ENCODE measurements around the gene RBBP8NL. TPM values are rescaled to one million over a fixed set of nuclear protein-coding genes. Genes with fewer than 3 reads are reported as not detected.

The RBBP8NL gene
- total RNA-seq, 2 donors from 2014 or later: not detected

DNA sequence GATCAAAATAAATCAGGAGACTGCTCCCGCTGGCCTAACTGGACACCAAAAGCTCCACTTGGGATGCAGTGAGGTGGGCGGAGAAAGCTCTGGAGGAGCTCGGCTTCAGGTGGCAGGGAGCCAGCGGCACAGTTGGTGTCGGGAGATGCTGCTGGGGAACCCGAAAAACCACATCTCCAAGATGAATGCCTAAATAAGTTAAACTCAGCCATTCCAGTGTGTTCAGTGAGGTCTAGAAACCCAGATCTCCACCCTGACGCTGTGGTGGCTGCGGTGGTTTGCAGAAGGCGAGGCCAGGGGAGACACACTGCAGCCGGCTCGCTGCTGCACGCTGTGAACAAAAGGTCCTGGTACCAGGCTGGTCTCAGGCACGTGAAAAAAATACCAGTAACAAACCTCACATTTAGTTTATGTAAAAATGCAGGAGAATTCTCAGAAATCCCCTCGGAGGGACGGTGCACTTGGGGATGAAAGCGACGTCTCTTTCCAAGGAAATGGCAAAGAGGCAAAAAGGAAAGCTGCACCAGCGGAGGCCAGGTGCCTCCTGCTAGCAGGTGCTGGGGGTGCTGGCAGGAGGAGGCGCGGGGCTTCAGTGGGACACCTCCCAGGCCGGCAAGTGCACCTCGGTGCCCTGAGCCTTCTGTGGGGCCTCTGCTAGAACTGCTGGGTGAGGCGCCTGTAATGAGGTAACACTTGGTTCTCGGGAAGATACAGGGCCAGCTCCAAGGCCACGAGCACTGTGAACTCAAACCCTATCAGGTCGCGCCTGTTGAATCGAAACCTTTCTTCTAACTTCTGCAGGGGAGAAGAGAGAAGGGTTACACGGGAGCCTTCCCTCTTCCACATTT is 36.8 kb downstream of the RBBP8NL start:
- DNase-seq: no peak
- Mint-ChIP-seq H3K4me1 (peaks cover 17% of the 10 kb centered on the region), H3K27me3 (no peaks in the 10 kb centered on the region), H3K27ac (peak overlapping the region; percentile 82), H3K36me3 (ENCODE audit: low read depth) (no peaks in the 10 kb centered on the region), H3K4me3 (no peak overlapping the region)
- ATAC-seq: no peak
- no peaks in the 10 kb centered on the region for H3K9me3 ChIP-seq (ENCODE audit: control insufficient read depth, low read length, poor library complexity, severe bottlenecking)

DNA sequence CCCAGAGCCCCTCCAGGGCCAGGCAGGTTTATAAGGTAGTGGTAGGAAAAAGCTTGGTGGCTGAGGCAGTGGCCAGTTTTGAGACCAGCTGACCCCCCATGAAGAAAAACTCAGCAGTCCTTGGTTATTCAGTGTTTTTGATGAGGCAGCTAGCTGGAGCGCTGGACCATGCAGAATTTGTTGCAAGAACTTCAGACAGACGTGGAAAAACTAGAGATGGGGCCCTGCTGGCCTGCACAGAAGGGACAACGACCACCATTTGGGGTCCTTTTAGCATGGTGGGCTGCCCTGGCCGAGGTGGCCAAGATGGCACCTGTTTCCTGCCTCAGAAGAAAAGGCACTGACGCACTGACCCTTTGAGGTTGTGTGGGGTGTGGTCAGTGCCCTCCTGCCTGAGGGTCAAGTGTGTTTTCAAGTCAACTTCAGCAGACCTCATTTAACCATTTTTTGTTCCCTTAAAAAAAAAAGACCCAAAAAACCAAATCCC is 37.7 kb downstream of the RBBP8NL start:
- DNase-seq: no peak
- Mint-ChIP-seq H3K36me3 (ENCODE audit: low read depth) (no peaks in the 10 kb centered on the region), H3K4me3 (peak overlapping the region; percentile 95), H3K4me1 (peaks cover 23% of the 10 kb centered on the region), H3K27ac (peak overlapping the region; percentile 82), H3K27me3 (no peaks in the 10 kb centered on the region)
- no peaks in the 10 kb centered on the region for H3K9me3 ChIP-seq (ENCODE audit: control insufficient read depth, low read length, poor library complexity, severe bottlenecking)
- ATAC-seq: no peak

DNA sequence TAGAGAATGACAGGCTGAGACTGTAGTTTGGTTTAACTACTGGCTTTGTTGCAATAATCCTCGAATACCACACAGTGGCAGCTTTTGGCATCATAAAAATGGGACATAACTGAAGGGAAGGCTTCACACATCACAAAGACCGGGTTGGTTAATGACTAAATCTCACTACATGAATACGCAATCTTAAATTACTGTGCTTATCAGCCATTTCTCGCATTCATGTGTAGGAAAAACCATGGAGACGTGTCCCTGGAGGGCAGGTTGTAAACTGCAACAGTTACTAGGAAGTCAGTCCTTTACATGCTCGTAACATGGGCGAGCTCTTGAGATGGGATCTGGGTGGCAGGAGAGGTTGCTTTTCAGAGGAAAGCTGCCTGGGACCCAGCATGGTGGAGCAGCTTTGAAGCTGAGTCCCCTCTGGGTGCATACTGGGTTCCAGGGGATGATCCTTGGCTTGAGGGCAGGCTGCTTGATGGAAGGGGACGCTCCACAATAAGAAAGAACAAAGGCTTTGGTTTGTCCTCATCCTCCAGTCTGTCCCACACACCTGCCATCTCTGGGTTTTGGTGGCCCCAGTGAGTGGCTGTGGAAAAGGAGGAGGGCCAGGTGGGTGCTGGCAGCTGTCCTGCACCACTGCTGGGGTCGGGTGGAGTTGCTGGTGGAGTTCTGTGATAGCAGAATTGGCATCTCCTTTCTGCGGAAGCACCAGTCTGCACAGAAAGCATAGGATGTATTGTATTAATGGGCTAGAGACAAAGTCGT is 38.3 kb downstream of the RBBP8NL start:
- no peaks in the 10 kb centered on the region for H3K36me3 Mint-ChIP-seq (ENCODE audit: low read depth)
- no peaks in the 10 kb centered on the region for H3K9me3 ChIP-seq (ENCODE audit: control insufficient read depth, low read length, poor library complexity, severe bottlenecking)
- peaks cover 23% of the 10 kb centered on the region for H3K4me1 Mint-ChIP-seq
- DNase-seq: no peak
- peak overlapping the region; percentile 82 for H3K27ac Mint-ChIP-seq
- peak overlapping the region; percentile 95 for H3K4me3 Mint-ChIP-seq
- no peak for ATAC-seq
- no peaks in the 10 kb centered on the region for H3K27me3 Mint-ChIP-seq

DNA sequence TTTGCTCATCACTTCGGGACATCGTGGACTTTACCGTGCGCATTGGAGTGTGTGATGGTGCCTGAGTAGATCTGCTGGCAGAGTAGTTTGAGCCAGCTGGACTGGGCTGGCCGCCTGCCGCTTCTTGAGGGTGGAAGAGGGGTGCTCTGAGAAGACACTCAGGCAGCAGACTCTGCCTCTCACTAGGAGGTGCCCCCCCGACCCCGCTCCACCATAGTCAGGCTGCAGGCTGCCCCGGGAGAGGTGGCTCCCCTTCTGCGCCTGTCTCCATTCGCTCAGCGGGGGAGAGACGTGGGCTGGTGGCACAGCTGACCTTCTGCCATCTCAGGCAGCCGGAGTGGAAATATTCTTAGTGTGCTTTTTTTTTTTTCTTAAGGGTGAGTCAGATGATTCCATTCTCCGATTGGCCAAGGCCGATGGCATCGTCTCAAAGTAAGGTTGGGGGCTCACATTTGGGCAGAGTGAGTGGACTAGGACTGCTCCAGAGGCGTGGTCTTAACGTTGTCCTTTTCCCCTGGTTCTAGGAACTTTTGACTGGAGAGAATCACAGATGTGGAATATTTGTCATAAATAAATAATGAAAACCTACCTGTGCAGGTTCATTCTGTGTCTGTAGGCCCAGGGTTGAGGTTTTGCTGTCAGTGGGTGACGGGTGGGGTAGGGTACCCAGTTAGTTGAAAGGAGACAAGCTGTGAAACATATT is 39.3 kb downstream of the RBBP8NL start:
- H3K9me3 ChIP-seq (ENCODE audit: control insufficient read depth, low read length, poor library complexity, severe bottlenecking): no peaks in the 10 kb centered on the region
- Mint-ChIP-seq H3K36me3 (ENCODE audit: low read depth) (no peaks in the 10 kb centered on the region), H3K27ac (peak overlapping the region; percentile 87), H3K4me1 (peaks cover 28% of the 10 kb centered on the region), H3K4me3 (peak overlapping the region; percentile 95), H3K27me3 (no peaks in the 10 kb centered on the region)
- ATAC-seq: no peak
- DNase-seq: no peak

DNA sequence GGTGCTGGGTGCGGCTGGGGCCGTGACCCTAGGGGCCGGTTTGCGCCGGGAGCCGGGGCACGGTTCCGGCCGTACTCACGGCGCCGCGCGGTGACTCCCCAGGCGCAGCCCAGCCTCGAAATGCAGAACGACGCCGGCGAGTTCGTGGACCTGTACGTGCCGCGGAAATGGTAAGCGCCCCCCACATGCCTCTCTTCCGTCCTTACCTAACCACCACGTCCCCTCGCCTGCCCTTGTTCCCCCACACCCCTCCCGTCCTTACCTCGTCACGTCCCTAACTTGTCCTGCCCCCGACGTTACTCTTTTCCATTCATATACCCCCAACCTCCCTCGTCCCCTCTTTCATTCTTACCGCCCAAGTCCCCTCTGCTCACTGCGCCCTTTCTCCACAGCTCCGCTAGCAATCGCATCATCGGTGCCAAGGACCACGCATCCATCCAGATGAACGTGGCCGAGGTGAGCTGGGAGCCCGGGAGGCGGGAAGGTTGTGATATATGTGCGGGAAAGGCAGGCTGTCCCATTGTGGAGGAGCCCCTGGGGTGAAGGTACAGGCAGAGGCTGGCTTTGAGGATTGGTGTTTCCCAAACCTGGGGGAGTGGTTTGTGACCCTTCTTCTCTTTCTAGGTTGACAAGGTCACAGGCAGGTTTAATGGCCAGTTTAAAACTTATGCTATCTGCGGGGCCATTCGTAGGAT is 40.0 kb downstream of the RBBP8NL start:
- DNase-seq (no peak), ATAC-seq (peak; percentile 33)
- Mint-ChIP-seq H3K27ac (peak overlapping the region; percentile 87), H3K4me1 (peaks cover 33% of the 10 kb centered on the region), H3K27me3 (no peaks in the 10 kb centered on the region), H3K36me3 (ENCODE audit: low read depth) (peaks cover 2% of the 10 kb centered on the region), H3K4me3 (peak overlapping the region; percentile 95)
- H3K9me3 ChIP-seq (ENCODE audit: control insufficient read depth, low read length, poor library complexity, severe bottlenecking): no peaks in the 10 kb centered on the region

DNA sequence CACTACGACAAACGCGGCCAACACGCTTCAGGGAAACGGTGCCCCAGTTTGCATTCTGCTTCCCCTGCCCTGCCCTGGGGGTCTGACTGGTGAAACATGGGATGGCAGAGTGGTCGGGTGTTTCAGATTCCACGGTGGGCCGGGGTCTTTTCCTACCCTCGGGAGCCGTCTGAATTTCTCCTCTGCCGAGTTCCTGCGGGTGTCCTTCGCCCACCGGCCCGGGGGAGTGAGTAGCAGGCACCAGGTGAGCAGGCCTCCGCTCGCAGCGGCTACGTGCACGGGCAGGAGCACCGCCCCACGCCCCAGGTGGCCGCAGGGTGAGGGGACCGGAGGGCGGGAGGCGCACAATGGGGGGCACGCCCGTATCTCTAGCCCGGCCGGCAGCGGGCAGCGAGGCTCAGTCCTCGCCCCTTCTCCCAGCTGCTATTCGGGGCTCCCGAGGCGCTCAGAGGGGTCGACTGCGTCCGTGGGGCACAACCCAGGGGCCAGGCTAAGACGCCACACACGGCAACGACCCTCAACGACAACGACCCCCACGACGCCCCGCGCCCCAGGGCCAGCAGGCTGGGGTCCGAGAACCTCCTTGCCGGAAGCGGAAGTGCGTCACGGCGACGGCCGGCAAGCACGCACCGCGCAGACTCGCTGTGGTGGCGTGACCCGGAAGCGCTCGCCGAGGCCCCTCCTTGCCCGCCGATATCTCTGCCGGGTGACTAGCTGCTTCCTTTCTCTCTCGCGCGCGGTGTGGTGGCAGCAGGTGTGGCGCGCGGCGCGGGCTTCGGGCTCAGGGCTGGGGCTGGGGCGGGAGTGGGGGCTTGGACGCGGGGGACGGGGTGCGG is 40.7 kb downstream of the RBBP8NL start, which contains the start of gene RPS21:
Gene RPS21, plus strand, starts transcription at position 721 of the 836 bp plus-strand sequence. CDS start 236 bp downstream, outside the sequence.
- Mint-ChIP-seq H3K27ac (peak within 1 kb of the TSS; percentile 87), H3K27me3 (no peaks in the 10 kb centered on the region), H3K4me1 (peaks cover 33% of the 10 kb centered on the region), H3K4me3 (peak within 1 kb of the TSS; percentile 95), H3K36me3 (ENCODE audit: low read depth) (peaks cover 5% of the 10 kb centered on the region)
- no peaks in the 10 kb centered on the region for H3K9me3 ChIP-seq (ENCODE audit: control insufficient read depth, low read length, poor library complexity, severe bottlenecking)
- peak; percentile 92 for ATAC-seq
- peak; percentile 88 to 90 (median 89) for DNase-seq

DNA sequence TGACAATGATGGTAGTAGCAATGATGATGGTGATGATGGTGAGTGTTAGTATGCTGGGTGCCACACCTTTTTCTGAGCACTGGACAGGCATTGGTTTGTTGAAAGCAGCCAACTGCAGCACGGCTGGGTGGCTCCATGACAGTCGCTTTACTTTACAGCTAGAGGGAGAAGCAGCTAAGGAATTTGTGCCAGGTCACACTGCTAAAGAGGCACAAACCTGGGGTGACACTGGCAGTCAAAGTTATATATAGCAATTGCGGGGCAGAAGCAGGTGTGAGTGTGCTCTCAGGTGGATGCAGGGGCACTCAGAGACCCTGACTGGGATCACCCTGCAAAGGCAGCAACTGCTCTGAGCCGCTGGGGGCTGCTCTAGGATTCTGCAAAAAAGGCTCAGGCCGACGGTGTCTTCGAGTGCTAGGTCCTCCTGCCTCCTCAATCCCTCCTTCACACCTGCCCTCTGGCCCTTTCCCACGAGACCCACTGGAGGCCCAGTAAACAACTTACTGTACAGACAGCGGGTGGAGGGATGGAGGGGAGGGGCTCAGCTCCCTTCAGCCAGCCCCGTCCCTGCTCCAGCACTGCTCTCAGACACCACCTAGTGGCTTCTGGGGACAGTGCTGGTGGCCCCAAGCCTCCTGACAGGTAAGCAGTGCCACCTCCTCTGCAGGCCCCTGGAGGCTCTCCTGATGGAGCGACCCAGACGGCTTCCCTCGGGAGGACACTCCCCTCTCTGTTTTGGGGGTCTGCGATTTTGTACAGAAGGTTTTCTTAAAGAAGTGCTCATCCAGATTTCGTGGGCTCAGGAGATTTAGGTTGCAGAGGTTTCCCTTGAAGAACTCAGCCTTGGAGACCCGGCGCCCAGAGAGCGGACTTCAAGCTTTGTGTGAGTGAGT is 44.8 kb downstream of the RBBP8NL start:
- no peak overlapping the region for H3K27ac Mint-ChIP-seq
- ATAC-seq (peak; percentile 73), DNase-seq (peak; percentile 56 to 72 (median 67))
- H3K9me3 ChIP-seq (ENCODE audit: control insufficient read depth, low read length, poor library complexity, severe bottlenecking): no peaks in the 10 kb centered on the region
- peaks cover 22% of the 10 kb centered on the region for H3K4me1 Mint-ChIP-seq
- no peak overlapping the region for H3K4me3 Mint-ChIP-seq
- H3K27me3 Mint-ChIP-seq: no peaks in the 10 kb centered on the region
- H3K36me3 Mint-ChIP-seq (ENCODE audit: low read depth): peaks cover 5% of the 10 kb centered on the region

DNA sequence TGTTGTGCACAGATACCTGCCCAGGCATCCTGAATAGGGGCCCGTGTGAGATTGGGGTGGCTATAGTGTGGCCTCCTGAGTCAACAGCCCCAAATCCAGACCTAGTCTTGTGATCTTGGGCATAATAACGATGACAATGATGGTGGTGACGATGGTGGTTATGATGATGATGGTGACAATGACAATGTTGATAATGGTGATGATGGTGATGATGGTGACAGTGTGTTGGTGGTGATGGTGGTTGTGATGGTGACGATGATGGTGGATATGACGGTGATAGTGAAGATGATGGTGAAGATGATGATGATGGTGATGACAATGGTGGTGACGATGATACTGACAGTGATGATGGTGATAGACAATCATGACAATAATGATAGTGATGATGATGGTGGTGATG is 45.5 kb downstream of the RBBP8NL start:
- peaks cover 21% of the 10 kb centered on the region for H3K4me1 Mint-ChIP-seq
- H3K27me3 Mint-ChIP-seq: no peaks in the 10 kb centered on the region
- DNase-seq: no peak
- H3K27ac Mint-ChIP-seq: no peak overlapping the region
- H3K4me3 Mint-ChIP-seq: no peak overlapping the region
- no peaks in the 10 kb centered on the region for H3K9me3 ChIP-seq (ENCODE audit: control insufficient read depth, low read length, poor library complexity, severe bottlenecking)
- no peak for ATAC-seq
- peaks cover 5% of the 10 kb centered on the region for H3K36me3 Mint-ChIP-seq (ENCODE audit: low read depth)

DNA sequence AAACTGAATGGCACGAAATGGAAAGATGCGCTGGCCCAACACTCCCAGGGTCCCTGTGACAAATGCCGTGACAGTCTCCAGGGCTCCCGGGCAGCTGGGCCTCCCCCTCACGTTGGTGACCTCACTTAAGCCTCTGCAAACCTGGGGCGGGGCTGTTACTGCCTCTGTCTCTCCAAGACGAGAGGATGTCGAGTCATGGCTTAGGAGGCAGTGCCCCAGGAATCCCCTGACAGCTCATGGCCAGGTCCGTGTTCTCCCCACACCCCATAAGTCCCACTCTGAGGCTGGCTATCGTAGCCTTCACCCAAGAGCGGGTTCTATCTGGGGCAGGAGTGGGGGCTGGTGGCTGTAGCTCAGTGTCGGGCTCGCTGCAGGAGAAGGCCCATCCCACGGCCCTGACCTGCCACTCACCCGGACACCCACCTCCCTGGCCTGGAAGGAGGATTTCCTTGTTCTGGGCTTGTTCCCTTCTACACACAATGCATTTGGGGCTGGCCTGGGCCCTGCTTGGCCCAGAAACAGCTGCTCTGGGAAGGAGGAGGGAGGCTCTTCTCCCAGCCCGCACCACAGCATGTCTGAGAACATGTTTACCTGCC is 46.0 kb downstream of the RBBP8NL start:
- ATAC-seq: no peak
- Mint-ChIP-seq H3K27me3 (no peaks in the 10 kb centered on the region), H3K4me1 (peaks cover 20% of the 10 kb centered on the region), H3K4me3 (no peak overlapping the region), H3K27ac (no peak overlapping the region), H3K36me3 (ENCODE audit: low read depth) (peaks cover 5% of the 10 kb centered on the region)
- DNase-seq: no peak
- H3K9me3 ChIP-seq (ENCODE audit: control insufficient read depth, low read length, poor library complexity, severe bottlenecking): no peaks in the 10 kb centered on the region

DNA sequence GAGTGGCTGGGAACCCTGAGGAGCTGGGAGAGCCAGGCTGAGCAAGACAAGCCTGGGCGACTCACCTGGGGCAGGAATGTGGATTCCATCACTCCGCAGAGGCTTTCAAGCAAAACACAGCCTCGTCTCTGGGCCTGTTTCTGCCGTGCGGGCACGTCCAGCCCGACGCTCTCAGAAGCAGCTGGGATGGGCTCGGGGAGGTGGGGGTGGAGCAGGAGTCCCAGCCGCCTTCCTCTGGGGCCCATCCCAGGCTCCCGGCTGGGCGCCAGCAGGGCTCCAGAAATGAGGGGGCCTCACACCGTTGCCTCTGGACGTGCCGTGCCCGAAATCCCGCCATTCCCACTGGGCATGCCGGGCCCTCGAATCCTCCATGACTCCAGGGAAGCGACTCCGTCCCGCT is 49.1 kb downstream of the RBBP8NL start:
- peaks cover 5% of the 10 kb centered on the region for H3K36me3 Mint-ChIP-seq (ENCODE audit: low read depth)
- no peak for ATAC-seq
- H3K4me1 Mint-ChIP-seq: peaks cover 5% of the 10 kb centered on the region
- H3K27ac Mint-ChIP-seq: no peak overlapping the region
- DNase-seq: no peak
- H3K4me3 Mint-ChIP-seq: no peak overlapping the region
- H3K9me3 ChIP-seq (ENCODE audit: control insufficient read depth, low read length, poor library complexity, severe bottlenecking): no peaks in the 10 kb centered on the region
- peaks cover 8% of the 10 kb centered on the region for H3K27me3 Mint-ChIP-seq

DNA sequence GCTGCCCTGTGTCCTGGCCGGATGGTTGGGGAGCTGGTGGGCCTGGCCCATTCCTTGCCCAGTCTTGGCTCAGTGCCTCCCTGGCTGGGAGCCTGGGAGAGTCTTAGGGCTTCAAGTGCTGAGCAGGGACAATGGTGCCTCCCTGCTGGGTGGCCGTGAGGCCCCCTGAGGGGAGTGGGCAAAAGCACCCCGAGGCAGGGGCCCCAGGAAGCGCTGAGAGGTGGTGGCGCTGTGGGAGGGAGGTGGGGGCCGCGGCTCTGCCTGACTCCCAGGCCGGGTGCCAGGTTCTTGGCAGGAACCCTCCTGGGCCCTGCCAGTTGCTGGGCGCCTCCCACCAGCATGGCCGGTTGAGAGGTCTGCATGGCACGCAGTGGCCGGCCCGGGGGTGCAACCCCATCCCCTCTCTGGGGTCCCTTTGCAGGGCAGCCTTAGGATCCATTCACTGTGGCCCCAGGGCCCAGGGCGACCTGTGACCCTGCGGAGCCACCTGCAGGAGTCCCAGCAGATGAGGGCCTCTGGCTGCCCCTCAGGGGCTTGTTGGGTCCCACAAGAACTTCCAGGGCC is 49.6 kb downstream of the RBBP8NL start:
- no peak for ATAC-seq
- H3K9me3 ChIP-seq (ENCODE audit: control insufficient read depth, low read length, poor library complexity, severe bottlenecking): no peaks in the 10 kb centered on the region
- Mint-ChIP-seq H3K36me3 (ENCODE audit: low read depth) (peaks cover 10% of the 10 kb centered on the region), H3K4me3 (no peak overlapping the region), H3K4me1 (peaks cover 6% of the 10 kb centered on the region), H3K27ac (no peak overlapping the region), H3K27me3 (peaks cover 13% of the 10 kb centered on the region)
- DNase-seq: no peak

Data from T-helper 17 cell (primary cell).